OCI-LY7 (cell line): ENCODE results near the gene VAC14.

Source experiments
- CTCF ChIP-seq: fragments of 200-600 bp; sonication (generic); conservative IDR thresholded peaks from 2 replicates; pipeline ENCODE4 v1.5.1; 2014; ENCODE audit warnings: mild to moderate bottlenecking, antibody characterized with exemption, low read length, moderate library complexity, mixed read lengths
- EZH2phosphoT487 ChIP-seq: fragments of 200-600 bp; sonication (generic); IDR thresholded peaks from 2 replicates; pipeline ENCODE4 v1.6.1; 2018; ENCODE audit warnings: low read depth, borderline replicate concordance, mild to moderate bottlenecking, mixed run types, antibody characterized with exemption, low read length, moderate library complexity, mixed read lengths

- no peak for TF ChIP-seq CTCF
- no peak for TF ChIP-seq EZH2phosphoT487
Measured at GRCh38 chr16:70746708-70747424, 54.1 kb downstream of the VAC14 start.
